ENCODE data around the gene GNAZ. TPM values are rescaled to one million over a fixed set of nuclear protein-coding genes. Genes with fewer than 3 reads are reported as not detected.

Gene GNAZ
- total RNA-seq, 1 donor from 2014 or later = 3.3 TPM

- ATAC-seq (no peak), DNase-seq (no peak)
- intact Hi-C loops (cut with micrococcal nuclease) = no loop called here
These were observed 15.9 kb downstream of the GNAZ start for GRCh38 chr22:23086263-23086662.

- ATAC-seq (no peak), DNase-seq (no peak)
- intact Hi-C loops (cut with micrococcal nuclease) = no loop called here
These were observed 16.5 kb downstream of the GNAZ start for GRCh38 chr22:23086787-23087186.

- DNase-seq (no peak), ATAC-seq (no peak)
- intact Hi-C loops (cut with micrococcal nuclease) = no loop called here
These were observed 17.9 kb downstream of the GNAZ start for GRCh38 chr22:23088199-23088604.

- ATAC-seq = no peak
- intact Hi-C loops (cut with micrococcal nuclease) = no loop called here
- no peak for DNase-seq
These were observed 18.7 kb downstream of the GNAZ start for GRCh38 chr22:23089010-23089409.

DNA sequence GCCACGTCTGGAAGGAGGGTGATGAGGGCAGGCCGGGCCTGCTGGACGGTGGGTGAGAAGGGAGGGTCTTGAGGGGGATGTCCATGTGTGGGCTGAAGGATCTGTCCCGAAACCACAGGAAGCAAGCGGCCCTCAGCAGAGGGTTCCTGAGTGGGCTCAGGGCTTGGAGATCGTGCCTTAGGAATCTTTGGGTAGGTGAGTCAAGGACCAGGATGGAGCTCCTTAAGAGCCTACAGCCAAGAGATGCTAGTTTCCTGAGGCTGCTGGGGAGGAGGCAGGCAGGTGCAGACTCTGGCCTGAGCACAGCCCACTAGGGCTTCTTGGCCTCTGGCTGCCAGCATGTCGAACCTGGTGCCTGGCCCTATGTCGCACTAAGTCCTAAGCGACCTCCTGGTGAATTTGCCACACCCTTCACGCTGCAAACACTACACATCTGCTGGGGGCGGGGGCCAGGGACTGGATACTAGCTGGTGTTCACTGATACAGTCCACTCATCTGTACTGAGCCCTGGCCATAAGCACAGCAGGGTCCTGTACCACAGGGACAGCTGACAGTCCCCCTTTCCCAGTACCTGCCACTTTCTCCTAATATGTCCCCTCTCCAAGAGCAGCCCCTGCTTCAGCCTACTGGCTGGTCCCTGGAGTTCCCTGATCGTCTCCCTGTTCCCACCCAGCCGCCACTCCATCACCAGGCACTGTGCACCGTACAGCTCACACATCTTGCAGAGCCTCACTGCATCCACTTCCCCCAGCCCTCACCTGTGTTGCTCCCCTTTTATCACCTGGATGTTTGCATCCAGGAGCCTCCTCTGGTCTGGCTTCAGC lies 19.5 kb downstream of the GNAZ start:
- ATAC-seq (no peak), DNase-seq (no peak)
- intact Hi-C loops (cut with micrococcal nuclease) = no loop called here

DNA sequence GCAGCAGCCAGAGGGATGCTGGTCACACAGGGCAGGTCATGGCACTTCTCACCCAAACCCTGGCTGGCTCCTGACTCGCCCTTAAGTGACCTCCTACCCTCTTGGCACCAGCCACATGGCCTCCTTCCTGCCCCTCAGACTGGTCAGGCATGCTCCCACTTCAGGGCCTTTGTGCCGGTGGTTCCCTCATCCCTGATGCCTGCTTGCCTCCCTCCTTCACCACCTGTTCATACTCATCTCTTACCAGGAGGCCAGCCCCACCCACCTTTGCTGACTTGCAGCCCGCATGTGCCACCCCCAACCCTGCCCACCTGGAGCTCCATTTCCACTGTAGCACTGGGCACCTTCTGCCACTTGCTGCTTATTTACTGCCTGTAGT lies 20.1 kb downstream of the GNAZ start:
- intact Hi-C loops (cut with micrococcal nuclease) = no loop called here
- ATAC-seq (no peak), DNase-seq (no peak)

DNA sequence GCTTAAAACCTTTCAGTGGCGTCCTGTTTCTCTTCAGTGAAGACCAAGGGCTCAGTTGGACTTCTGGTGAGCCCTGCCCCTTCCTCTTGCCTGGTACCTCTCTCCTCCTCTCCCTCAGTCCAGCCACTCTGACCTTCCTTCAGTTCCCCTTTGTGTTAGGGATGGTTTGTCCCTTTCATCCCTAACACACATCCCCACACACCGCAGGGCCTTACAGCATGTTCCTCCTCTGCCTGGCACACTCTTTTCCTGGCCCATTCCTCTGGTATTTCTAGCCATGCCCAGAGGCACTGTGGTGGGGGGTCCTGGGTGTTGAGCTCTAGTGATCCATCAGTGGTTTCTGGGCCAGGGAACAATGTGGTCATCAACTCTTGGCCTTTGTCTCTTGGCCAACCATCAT lies 21.4 kb downstream of the GNAZ start:
- intact Hi-C loops (cut with micrococcal nuclease) = no loop called here
- no peak for ATAC-seq
- no peak for DNase-seq

DNA sequence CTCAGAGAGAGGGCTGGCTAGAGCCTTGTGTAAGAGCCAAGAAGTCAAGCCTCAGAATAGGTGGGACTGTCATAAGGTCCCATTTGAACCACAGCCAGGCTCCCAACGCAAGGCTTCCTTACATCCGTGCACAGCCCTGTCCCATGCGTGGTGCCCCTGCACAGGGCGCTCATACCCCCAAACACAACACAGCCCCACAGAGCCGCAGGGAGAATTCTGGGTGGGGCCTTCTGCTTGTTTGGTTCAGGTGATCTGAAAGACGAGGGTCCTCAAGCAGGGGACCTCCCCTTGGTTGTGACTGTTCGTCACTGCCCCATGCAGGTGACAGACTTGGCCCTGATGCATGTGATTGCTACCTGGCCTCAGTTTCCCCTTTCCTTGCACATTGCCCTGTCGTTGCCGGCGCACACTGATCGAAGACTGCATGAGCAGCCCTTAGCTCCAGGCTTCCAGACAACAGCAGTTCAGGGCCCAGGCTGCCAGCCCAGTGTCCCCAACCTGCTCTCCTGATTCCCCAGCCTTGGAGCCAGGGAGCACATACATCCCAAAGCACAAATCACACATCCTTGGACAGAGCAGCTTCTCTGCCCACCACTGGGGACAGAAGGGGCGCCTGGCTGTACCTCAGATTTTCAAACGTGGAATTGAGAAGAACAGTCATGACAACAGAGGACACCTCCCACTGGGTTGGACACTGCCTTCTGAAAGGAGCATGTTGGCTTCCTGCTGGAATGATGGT lies 22.1 kb downstream of the GNAZ start:
- intact Hi-C loops (cut with micrococcal nuclease) = no loop called here

GRCh38 chr22:23093051-23093788 lies 22.9 kb downstream of the GNAZ start:
- intact Hi-C loops (cut with micrococcal nuclease) = no loop called here
- DNase-seq (no peak), ATAC-seq (no peak)

More for the DNA sequence above, 22.1 kb downstream of the GNAZ start:
- DNase-seq (no peak), ATAC-seq (no peak)

- DNase-seq (no peak), ATAC-seq (no peak)
- intact Hi-C loops (cut with micrococcal nuclease) = no loop called here
These were observed 23.9 kb downstream of the GNAZ start for GRCh38 chr22:23094260-23094659.

DNA sequence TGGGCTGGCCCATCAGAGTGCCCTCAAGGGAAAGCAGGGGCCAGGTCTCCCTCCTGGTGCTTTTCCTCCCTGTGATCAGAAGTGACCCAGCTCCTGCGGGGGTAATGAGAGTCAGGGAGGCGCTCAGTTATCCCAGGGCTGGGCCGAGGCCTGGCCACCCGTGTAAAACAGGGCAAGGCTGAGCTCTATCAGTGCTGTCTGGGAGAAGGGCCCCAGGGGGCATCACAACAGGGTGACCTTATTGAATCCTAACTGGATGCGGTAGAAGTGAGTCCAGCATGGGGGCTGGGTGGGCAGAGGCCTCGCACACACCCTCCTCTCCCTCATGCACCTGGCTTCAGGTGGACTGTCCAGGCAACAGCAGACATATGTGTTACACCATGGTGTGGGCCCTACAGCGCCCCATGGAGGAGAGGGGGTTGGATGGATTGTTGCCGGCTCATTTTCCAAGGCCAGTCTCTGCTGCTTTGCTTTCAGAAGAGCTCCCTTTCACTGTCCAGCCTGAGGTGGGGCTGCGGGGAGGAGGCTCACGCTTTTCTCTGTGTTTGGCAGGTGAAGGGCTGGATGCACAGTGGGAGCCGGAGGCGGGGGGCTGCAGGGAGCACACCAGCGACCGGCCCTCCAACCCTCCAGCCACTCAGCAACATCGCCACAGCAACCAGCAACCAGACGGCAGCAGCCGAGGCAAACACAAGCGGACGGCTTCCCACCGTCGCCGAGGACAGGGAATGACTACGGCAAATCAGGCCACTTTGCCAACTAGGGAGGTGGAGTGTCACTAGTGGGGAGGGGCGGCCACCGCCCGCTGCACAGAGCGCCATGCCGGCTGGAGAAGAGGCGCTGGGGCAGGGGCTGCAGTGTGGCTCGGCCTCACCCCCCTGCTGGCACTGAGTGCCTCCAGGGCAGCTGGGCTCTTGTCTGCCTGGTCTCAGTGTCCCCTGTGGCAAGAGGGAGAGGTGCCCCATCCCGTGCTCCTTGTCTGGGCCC lies 24.7 kb downstream of the GNAZ start:
- intact Hi-C loops (cut with micrococcal nuclease) = no loop called here
- no peak for DNase-seq
- ATAC-seq = no peak

DNA sequence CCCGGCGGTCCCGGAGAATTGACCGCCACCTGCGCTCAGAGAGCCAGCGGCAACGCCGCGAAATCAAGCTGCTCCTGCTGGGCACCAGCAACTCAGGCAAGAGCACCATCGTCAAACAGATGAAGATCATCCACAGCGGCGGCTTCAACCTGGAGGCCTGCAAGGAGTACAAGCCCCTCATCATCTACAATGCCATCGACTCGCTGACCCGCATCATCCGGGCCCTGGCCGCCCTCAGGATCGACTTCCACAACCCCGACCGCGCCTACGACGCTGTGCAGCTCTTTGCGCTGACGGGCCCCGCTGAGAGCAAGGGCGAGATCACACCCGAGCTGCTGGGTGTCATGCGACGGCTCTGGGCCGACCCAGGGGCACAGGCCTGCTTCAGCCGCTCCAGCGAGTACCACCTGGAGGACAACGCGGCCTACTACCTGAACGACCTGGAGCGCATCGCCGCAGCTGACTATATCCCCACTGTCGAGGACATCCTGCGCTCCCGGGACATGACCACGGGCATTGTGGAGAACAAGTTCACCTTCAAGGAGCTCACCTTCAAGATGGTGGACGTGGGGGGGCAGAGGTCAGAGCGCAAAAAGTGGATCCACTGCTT lies 25.5 kb downstream of the GNAZ start:
- DNase-seq (no peak), ATAC-seq (no peak)
- intact Hi-C loops (cut with micrococcal nuclease) = no loop called here

DNA sequence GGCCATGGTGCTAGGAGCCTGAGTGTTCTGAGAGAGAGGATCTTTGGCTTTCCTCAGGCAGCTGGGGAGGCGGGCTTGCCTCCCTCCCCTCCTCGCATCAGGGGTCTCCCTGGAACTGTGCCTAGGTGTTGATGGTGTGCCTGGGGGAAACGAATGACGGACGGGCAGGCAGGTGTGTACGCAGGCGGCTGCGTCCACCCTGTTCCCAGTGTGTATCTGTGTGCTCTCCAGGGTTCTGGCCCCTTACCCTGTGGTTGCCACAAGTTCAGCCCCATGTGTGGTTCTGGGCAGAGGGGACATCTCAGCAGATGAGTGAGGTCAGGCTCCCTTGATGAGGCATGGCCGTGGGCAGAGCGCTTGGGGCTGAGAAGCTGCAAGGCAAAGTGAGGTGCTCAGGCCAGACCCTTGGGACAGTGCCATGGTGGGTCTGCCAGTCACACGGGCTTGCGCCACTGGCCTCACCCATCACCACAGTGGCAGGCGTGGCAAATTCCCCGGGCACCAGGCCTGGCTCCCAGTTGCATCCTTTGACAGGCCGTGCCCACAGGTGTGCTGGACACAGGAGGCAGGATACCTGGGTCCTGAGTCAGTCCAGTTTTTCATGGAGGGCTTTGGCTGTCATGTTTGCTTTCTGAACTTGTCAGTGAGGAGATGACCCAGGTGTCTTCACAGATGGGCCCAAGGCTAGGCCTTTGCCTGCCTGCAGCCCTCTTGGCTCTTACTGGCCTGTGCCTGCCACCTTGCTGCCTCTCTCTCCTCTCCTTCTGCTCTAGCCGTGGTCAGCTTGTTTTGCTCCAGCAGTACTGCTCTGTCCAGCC lies 27.3 kb downstream of the GNAZ start:
- ATAC-seq = no peak
- intact Hi-C loops (cut with micrococcal nuclease) = no loop called here
- DNase-seq = no peak

GRCh38 chr22:23098230-23098705 lies 27.9 kb downstream of the GNAZ start:
- ATAC-seq (no peak), DNase-seq (no peak)
- intact Hi-C loops (cut with micrococcal nuclease) = no loop called here

- DNase-seq (peak; percentile 81), ATAC-seq (peak; percentile 97)
- intact Hi-C loops (cut with micrococcal nuclease) = no loop called here
These were observed 28.6 kb downstream of the GNAZ start for GRCh38 chr22:23098718-23099530.

DNA sequence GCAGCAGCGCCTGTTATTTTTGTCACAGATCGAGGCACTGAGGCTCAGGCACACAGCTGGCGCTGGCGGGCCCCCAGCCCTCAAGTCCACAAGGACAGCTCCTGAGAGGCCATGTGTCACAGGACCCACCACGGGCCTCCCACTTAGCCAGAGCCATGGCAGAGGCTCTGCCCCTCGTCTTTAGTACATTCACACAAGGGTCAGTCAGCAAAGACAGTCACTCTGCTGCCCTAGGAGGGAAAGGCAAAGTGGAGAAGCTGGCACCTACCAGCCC lies 29.1 kb downstream of the GNAZ start:
- no peak for DNase-seq
- intact Hi-C loops (cut with micrococcal nuclease) = no loop called here
- ATAC-seq = no peak

All from left ventricle myocardium superior (tissue), 1 donor.